Measurements from ENCODE around the gene HCFC2. TPM values are rescaled to one million over a fixed set of nuclear protein-coding genes. Genes with fewer than 3 reads are reported as not detected.

Gene HCFC2
- total and polyA plus RNA-seq, 8 donors = 16.7 to 26.8 (median 25.2) TPM

GRCh38 chr12:104058802-104059201 is 5.5 kb upstream of the HCFC2 start:
- no peaks in the 10 kb centered on the region for H3K9me3 ChIP-seq
- H3K4me3 ChIP-seq = no peak overlapping the region
- no peaks in the 10 kb centered on the region for H3K36me3 ChIP-seq
- TF ChIP-seq CTCF (IDR thresholded peaks at IDR 0.05) = no peak
- H3K27ac ChIP-seq = no peak overlapping the region
- peaks cover 6 to 12% of the 10 kb centered on the region in 2 donors for H3K4me1 ChIP-seq
- intact Hi-C loops (cut with DNase I) = no loop called here
- H3K27me3 ChIP-seq = no peaks in the 10 kb centered on the region
- DNase-seq = no peak
- ATAC-seq = no peak

- Histone ChIP-seq H3K9me3 (no peaks in the 10 kb centered on the region), H3K4me1 (peaks cover 7 to 12% of the 10 kb centered on the region in 2 donors), H3K36me3 (no peaks in the 10 kb centered on the region), H3K27me3 (no peaks in the 10 kb centered on the region), H3K27ac (no peak overlapping the region), H3K4me3 (no peak overlapping the region)
- DNase-seq (no peak), ATAC-seq (no peak)
- intact Hi-C loops (cut with DNase I) = no loop called here
- TF ChIP-seq CTCF (IDR thresholded peaks at IDR 0.05) = no peak
These were observed 4.4 kb upstream of the HCFC2 start for GRCh38 chr12:104059963-104060362.

GRCh38 chr12:104060791-104061190 is 3.5 kb upstream of the HCFC2 start:
- Histone ChIP-seq H3K4me3 (no peak overlapping the region), H3K27ac (no peak overlapping the region), H3K27me3 (no peaks in the 10 kb centered on the region), H3K4me1 (peaks cover 8 to 15% of the 10 kb centered on the region in 2 donors), H3K36me3 (no peaks in the 10 kb centered on the region), H3K9me3 (no peaks in the 10 kb centered on the region)
- intact Hi-C loops (cut with DNase I) = no loop called here
- TF ChIP-seq CTCF (IDR thresholded peaks at IDR 0.05) = no peak
- DNase-seq = no peak
- no peak for ATAC-seq

GRCh38 chr12:104063712-104064030 is 660 bp upstream of the HCFC2 start:
- intact Hi-C loops (cut with DNase I) = no loop called here
- TF ChIP-seq CTCF (IDR thresholded peaks at IDR 0.05) = no peak
- Histone ChIP-seq H3K27ac (peak overlapping the region; percentile 82 to 84), H3K9me3 (no peaks in the 10 kb centered on the region), H3K4me3 (peak overlapping the region; percentile 77 to 84), H3K27me3 (no peaks in the 10 kb centered on the region), H3K36me3 (peaks cover 3% of the 10 kb centered on the region in 2 donors), H3K4me1 (peaks cover 4 to 21% of the 10 kb centered on the region in 2 donors)
- DNase-seq (no peak), ATAC-seq (peak; percentile 50)

- H3K4me3 ChIP-seq = peak overlapping the region; percentile 77 to 84
- H3K36me3 ChIP-seq = peaks cover 3 to 13% of the 10 kb centered on the region in 2 donors
- no peak for TF ChIP-seq CTCF (IDR thresholded peaks at IDR 0.05)
- H3K9me3 ChIP-seq = no peaks in the 10 kb centered on the region
- DNase-seq = peak in 3 of 4 donors; percentile 10 to 73 (median 46)
- H3K27me3 ChIP-seq = no peaks in the 10 kb centered on the region
- ATAC-seq = peak; percentile 36
- H3K4me1 ChIP-seq = peaks cover 4 to 21% of the 10 kb centered on the region in 2 donors
- H3K27ac ChIP-seq = peak overlapping the region; percentile 82 to 84
- intact Hi-C loops (cut with DNase I) = no loop called here
These were observed 604 bp downstream of the HCFC2 start for GRCh38 chr12:104064842-104065427.
